Medulla oblongata (tissue), 1 donor: Measurements from ENCODE around the gene MIEF1.

Source experiments
- DNase-seq: peaks from one replicate; pipeline ENCODE4 v3.0.0-alpha.2; 2015; ENCODE audit errors: extremely low spot score

The MIEF1 gene

DNA sequence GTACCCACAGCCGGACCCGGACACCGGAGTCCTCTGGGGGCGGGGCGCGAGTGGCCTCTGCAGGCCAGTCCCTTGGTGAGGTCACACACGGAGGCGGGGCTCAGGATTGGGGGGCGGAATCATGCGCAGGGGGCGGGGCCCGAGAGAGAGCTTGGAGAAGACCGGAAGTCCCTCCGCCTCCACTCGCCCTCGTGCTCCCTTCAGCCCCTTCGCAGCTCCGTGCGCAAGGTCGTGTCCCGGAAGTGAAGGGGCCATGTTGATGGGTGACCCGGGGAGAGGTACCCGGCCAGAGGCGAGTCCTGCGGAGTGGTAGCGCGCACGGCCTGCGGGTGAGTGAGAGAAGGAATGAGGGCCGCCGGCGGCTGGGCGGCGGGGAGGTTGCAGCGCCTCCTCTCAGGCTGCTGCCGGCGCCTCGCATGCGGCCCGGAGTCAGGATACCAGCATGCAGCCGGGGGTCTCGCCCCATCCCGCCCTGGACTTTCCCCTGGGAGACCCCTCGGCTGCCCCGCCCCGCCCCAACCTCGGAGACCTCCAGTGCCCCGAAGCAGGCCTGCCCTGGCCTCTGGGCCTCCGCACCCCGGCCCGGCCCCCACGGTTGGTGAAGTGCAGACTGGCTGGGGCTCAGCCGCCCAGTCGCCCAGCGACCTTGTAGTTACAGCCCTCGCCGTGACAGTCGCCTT is at the start of gene MIEF1:
Gene MIEF1 (plus strand): TSS at position 182 of the 680 bp plus-strand sequence. CDS start 9,005 bp downstream, outside the sequence.
- peak; percentile 99 for DNase-seq

GRCh38 chr22:39452740-39453040 is 49.4 kb upstream of the MIEF1 start:
- DNase-seq = no peak

DNA sequence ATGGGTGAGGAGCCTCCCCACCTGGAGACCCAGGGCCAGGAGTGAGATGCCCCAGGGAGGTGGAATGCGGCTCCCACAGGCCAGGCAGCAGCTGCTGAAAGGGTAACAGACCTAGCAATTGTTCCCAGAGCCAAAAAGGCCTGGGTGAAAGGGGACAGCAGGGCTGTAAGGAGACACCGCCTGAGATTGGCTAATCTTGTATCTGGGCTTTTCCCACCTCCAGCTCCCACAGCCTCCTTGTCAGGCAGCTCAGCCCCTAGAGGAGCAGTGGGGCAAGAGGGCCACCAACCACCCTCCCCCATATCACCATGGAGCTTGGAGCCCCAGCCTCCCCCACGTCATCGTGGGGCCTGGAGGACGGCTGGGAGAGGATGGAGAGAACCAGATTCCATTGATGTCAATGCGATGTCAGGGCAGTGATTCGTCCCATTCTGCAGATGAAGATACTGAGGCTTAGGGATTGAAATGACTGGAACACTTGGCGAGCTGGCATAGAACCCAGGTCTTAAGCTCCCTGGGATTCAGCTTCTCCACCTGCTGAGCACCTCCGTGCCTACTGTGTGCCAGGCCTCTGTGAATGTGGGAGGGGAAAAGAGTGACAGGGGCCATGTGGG is 48.2 kb upstream of the MIEF1 start:
- no peak for DNase-seq

DNA sequence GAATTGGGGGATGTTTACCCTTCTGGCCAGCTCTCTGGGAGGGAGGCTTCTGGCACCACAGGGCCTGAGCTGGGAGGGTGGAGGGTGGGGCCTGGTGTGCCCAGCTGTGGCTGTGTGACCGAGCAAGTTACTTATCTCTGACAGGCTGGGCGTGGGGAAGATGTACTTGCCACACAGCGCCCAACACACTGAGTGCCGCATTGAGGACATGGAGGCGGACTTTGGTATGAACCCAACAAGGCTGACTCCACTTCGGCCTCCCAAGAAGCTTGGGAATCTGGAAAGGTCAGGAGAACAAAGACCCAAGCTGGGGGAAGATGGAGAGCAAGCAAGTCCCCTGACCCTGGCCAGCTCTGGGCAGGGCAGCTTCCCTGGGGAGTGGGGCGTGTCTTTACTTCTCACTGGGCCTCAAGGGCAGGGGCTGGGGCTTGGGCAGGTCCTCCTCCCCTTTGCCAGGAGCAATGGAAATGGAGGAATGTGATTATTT is 47.7 kb upstream of the MIEF1 start:
- no peak for DNase-seq

DNA sequence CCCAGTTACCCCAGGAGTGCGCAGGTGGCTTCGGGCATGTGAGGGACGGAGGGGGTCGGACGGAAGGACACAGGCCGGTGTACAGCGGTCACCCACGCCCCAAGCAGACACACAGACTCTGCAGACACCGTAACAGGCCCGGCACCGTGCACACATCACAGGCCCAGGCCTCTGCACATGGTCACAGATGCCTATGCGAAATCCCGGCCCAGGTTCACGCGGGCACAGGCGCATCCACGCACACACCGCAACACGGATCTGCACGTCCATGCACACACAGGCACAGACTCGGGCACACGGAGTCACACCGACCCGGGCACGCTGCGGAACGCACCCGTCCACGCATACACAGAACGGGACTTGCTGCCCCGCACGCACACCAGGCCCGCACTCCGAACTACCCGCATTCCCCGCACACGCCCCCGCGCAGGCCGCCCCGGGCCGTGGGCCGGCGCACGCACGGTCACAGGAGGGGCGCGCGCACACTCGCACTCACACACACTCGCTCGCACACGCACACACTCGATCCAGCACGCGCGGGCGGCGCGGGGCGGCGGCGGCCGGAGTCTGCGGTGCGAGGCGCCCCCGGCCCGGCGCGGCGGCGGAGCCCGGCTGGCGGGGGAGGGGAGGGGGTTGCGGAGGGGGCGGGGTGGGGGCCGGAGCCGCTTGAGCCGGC is 45.4 kb upstream of the MIEF1 start, which contains the start of gene MGAT3:
Gene MGAT3 (plus strand): TSS at position 491 of the 676 bp plus-strand sequence. CDS start 30,336 bp downstream, outside the sequence.
- no peak for DNase-seq

DNA sequence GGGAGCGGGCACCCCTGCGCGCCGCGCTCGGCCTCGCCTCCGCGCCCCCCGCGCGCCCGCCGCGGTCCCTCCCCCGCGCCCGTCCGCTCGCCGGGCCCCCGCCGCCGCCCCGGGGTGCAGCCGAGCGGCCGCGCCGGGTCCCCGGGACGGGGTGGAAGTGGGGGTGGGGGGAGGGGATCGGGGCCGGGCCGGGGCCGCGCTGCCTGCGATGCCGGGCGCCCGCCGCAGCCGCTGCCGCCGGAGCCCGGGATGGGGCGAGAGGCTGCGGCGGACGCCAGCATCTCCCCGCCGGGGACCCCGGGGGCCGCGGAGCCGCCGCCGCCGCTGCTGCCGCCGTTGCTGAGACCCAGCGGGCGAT is 44.9 kb upstream of the MIEF1 start:
- no peak for DNase-seq

DNA sequence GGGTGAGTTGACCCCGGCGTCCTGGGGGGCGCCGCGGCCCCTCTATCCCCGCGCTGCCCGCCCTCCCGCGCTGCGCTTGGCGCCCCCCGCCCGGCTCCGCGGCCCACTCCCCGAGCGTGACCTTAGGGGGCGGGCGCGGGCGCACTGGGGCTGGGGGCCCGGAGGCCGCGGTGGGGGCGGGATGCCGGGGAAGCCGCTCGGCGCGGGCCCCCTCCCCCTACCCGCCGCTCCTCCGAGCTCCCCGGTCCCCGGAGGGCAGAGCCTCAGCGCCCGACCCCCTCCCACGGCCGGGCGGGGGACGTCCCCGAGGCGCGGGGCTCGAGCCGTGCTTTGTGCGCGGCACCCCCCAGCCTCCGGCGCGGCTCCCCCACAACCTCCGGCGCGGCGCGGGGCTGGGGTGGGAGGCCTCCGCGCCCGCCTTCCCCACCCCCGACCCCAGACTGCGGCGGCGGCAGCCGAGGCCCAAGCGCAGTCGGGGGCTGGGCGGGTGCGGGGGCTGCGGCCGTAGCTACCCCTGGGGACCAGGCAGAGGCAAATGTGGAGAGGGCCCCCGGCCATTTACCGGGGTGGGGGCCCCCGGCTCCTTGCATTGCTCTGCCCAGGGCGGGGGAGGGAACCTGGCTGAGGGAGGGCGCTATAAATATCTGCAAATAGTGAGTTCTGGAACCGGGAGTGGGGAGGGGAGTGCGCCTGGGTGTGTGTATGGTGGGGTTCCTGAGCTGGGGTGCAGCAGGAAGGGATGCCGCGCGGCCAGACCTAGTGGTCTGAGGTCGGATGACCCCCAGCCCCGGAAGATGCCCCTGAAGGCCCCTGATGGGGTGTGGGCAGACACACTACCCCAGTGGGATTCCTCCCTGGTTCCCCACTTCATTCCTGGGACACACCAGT is 44.3 kb upstream of the MIEF1 start:
- DNase-seq = no peak

- no peak for DNase-seq
Observed at GRCh38 chr22:39458444-39459083, 43.5 kb upstream of the MIEF1 start.

DNA sequence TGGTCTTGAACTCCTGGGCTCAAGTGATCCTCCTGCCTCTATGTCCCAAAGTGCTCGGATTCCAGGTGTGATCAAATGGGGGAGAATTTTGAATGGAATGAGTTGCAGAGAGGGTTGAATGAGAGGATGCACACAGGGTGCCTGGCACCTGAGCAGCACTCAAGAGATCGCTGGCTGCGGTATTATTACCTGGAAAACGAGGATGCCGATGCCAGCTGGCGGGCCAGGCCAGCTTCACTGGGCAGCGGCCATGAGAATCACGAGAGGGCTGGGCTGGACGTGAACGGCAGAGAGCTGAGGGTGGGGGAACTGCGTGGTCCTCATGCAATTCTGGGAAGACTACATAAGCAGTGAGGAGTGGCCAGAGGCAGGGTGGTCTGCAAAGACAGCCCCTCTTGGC is 42.4 kb upstream of the MIEF1 start:
- no peak for DNase-seq

DNA sequence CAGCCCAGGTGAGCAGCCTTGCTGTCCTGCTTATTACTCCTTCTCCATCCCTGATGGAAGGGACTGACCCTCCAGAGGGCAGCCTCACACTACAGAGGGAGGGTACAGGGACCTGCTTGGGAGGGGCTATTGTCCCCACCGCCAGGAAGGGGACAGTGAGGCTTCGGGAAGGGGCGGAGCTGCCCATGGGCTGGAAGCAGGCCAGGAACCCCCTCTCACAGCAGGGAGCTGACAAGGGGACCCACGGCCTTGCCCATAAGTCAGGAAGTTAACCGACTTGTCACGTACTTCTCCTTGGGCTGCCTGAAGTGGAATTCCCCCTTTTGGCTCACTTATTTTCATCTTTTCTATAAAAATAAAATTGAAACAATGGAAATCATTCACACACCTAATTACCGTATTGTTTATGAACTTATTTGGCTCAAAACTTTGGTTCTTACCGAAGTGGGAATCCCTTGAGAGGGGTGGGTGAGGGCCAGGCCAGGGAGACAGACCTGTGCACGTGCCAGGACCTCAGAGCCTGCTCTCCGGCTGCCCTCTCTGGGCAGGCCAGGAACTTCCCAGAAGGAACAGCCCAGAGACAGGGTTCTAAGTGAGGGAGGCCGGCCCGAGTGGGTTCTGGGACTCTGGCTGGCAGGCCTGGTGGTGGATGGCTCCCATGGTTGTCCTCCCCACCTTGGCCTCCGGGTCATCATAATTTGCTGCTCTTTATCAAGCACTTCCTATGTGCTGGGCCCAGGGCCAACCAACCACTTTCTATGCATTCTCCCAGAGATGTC is 39.5 kb upstream of the MIEF1 start:
- DNase-seq = no peak

DNA sequence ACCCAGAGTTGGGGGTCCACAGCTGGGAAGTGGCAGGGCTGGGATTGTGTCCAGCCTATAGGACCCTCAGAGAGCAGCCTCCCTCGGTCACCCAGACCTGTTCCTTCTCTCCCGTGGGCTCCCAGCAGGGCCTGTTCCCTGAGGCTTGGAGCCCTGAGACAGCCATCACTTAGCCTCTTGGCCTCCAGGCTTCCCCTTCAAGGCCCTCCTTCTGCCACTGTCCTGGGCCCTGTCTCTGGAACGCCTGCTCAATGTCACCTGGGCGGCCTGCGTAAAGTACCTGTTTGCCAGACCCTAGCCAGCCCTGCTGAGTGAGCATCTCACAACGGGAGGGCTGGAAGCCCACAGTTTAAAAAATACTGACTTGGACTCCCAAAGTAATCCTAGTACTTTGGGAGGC is 38.8 kb upstream of the MIEF1 start:
- no peak for DNase-seq

- DNase-seq = peak; percentile 90
Observed at GRCh38 chr22:39463931-39464390, 38.1 kb upstream of the MIEF1 start.

DNA sequence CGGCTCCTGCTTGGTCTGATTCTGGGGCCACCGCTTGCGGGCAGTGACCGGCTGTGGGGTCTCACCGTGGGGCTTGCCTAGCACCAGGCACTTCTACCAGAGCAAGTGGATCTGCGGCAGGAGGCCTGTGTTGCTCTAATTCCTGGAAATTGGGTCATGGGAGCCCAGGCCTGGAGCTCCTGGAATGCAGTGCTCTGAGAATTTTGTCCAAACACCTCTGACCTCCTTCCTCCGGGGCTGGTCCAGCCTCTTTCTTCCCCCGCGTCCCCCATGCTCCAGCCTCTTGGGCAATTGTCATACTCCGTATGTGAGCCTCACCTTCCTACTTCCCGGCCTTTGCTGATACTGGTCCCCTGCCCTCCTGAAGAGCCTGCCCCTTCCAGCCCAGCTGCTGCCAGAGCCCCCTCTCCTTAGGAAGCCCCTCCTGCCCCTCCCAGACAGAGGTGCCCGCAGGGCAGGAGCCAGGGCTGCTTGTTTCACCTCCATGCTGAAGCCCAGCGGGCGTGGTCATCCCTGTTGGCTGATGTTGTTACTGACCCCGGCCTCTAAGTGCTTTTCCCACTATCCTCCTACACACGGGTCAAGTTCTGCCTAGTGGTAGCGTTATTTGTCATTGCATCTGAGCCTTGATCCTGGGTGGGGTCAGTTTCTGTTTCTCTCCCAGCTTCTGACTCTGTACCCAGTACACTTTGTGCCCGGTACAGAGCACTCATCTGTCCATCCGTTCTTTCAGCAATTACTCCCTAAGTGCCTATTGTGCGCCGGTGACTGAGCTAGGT is 35.7 kb upstream of the MIEF1 start:
- DNase-seq = no peak

- no peak for DNase-seq
Observed at GRCh38 chr22:39467390-39467895, 34.6 kb upstream of the MIEF1 start.

DNA sequence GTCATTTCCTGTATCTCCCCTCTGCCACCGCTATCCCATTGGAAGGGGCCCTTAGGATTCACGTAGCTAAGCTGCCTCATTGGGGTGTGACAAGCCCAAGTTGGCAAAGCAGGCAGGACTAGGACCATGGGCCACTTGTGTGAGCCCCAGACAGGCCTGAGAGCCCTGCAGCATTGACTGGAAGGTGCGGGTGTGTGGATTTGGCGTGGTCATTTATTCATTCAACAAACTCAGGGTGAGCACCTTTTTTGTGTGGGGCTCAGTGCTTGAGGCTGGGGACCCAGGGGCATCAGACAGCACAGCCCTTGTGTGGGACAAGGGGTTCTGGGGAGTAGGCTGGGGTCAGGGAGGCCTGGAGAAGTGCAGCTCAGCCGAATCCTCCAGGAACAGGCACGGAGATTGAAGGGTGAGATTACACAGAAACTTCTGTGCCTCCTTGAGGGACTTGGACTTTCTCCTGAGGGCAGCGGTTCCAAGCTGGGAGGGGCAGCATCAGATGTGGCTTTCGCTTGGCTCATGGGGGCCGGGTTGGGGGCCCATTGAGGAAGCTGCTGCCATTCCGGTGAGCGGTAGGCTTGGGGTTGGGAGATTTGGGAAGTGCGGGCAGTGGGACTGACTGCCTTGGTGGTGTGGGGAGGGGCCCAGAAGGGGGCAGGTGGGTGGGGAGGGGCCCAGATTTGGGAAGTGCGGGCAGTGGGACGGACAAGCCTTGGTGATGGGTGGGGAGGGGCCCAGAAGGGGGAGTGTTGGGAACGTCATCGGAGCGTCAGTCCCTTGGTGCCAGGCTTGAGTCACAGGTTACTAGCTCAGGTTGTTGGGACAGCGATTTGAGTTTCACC is 33.4 kb upstream of the MIEF1 start:
- no peak for DNase-seq

DNA sequence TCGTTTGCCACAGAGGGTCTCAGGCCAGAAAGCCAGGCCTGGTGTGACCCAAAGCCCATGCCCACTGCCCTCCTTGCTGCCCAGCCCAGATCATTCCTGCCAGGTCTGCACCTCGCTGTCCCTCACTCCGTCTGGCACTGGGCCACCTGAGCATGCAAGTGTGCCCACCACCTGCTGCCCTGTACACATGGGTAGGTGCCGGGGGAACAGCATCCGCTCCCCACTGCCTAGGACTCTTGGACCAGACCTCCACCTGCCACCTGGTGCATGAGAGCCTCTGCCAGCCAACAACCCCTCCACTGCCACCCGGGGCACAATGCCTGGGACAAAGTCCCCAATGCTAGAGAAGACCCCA is 32.8 kb upstream of the MIEF1 start:
- DNase-seq = no peak

DNA sequence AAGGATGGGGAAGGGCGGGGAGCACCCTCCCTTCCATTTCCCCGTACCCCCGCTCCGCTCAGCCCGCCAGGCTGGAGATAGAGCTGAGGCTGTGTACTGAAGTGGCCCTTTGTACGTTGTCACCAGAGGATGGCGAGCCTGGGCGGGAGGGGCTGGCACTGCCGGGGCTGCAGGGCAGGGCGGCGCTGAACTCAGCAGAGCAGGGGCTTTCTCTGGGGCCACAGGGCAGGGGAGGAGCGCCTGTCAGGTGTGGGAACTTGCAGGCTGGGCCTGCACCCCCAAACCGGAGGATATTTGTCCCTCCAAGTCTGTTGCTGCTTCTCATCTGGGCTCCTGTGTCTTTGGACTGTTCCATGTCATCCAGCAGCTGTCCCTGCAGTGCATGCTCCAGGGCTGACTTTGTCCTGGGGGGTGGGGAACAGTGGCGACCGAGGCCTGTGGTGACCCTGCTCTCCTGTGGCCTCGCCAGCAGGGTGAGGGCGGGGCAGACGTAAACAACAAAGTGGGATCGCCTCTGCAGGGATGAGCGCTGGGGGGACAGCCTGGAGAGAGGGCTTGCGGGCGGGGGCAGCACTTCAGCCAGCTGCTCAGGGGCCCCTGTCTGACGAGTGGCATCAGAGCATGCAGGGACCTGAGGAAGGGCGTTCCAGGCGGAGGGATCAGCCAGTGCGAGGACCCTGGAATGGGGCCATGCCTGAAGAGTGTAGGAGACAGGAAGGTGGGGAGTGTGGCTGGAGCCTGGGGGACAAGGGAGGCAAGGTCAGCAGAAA is 32.2 kb upstream of the MIEF1 start:
- DNase-seq = peak; percentile 90
